GM23338 (cell line): ENCODE measurements around the gene PI4K2A. TPM values are rescaled to one million over a fixed set of nuclear protein-coding genes. Genes with fewer than 3 reads are reported as not detected.
A peak's percentile ranks its signal among the peaks of the same experiment; 100 is the strongest.

Experiments
- ATAC-seq: fragments of 200-7000 bp; cut with Tn5 transposase; 3 replicates; pipeline ENCODE4 v1.9.1; 2020
- DNase-seq: peaks from one replicate; pipeline ENCODE4 v3.0.0-alpha.2; 2015; ENCODE audit warnings: low spot score
- H2AFZ ChIP-seq: fragments of 200-600 bp; sonication (generic); 2 replicates; pipeline ENCODE4 v1.8.0; 2016; ENCODE audit warnings: antibody characterized with exemption, mild to moderate bottlenecking, moderate library complexity
- H3F3A ChIP-seq: fragments of 200-600 bp; sonication (generic); replicated peaks from 2 replicates; pipeline ENCODE4 v1.8.0; 2017; ENCODE audit warnings: antibody characterized with exemption, mixed run types, low read depth
- H3K27ac ChIP-seq: fragments of 200-600 bp; sonication (generic); 2 replicates; pipeline ENCODE4 v1.6.1; 2016; ENCODE audit warnings: low read depth
- H3K27me3 ChIP-seq: fragments of 200-600 bp; sonication (generic); 2 replicates; pipeline ENCODE4 v1.8.0; 2016; ENCODE audit warnings: mild to moderate bottlenecking, mixed run types, moderate library complexity; ENCODE audit not compliant: insufficient read depth
- H3K36me3 ChIP-seq: fragments of 200-600 bp; sonication (generic); 2 replicates; pipeline ENCODE4 v1.8.0; 2016; ENCODE audit warnings: mild to moderate bottlenecking; ENCODE audit not compliant: insufficient read depth
- H3K4me1 ChIP-seq: fragments of 200-600 bp; sonication (generic); 2 replicates; pipeline ENCODE4 v1.8.0; 2016; ENCODE audit warnings: mild to moderate bottlenecking, moderate library complexity; ENCODE audit not compliant: insufficient read depth
- H3K4me2 ChIP-seq: fragments of 200-600 bp; sonication (generic); 2 replicates; pipeline ENCODE4 v1.7.1; 2017; ENCODE audit warnings: mixed run types
- H3K4me3 ChIP-seq: fragments of 200-600 bp; sonication (generic); 2 replicates; pipeline ENCODE4 v1.6.1; 2016; ENCODE audit warnings: mixed run types
- H3K79me2 ChIP-seq: fragments of 200-600 bp; sonication (generic); replicated peaks from 2 replicates; pipeline ENCODE4 v1.8.0; 2017; ENCODE audit warnings: mild to moderate bottlenecking; ENCODE audit not compliant: insufficient read depth
- H3K9me2 ChIP-seq: fragments of 200-600 bp; sonication (generic); 2 replicates; pipeline ENCODE4 v1.8.0; 2017; ENCODE audit not compliant: insufficient read depth
- H4K20me1 ChIP-seq: fragments of 200-600 bp; sonication (generic); replicated peaks from 2 replicates; pipeline ENCODE4 v1.8.0; 2017; ENCODE audit warnings: mild to moderate bottlenecking; ENCODE audit not compliant: insufficient read depth
- H3K27ac Mint-ChIP-seq: 2 replicates; pipeline ENCODE4 v1.8.0; 2020; ENCODE audit warnings: inconsistent platforms, mild to moderate bottlenecking, moderate library complexity, mixed read lengths
- H3K27me3 Mint-ChIP-seq: 3 replicates; pipeline ENCODE4 v1.8.0; 2022; ENCODE audit warnings: low read depth, mild to moderate bottlenecking, moderate library complexity, mixed read lengths, inconsistent platforms; ENCODE audit not compliant: insufficient read depth, poor library complexity
- H3K36me3 Mint-ChIP-seq: 3 replicates; pipeline ENCODE4 v1.8.0; 2021; ENCODE audit warnings: low read depth, mild to moderate bottlenecking, inconsistent platforms, moderate library complexity, mixed read lengths
- H3K4me1 Mint-ChIP-seq: 3 replicates; pipeline ENCODE4 v1.8.0; 2020; ENCODE audit warnings: mild to moderate bottlenecking, inconsistent platforms, mixed read lengths
- H3K4me3 Mint-ChIP-seq: 3 replicates; pipeline ENCODE4 v1.8.0; 2021; ENCODE audit warnings: moderate library complexity, mild to moderate bottlenecking, inconsistent platforms, mixed read lengths
- H3K9me3 Mint-ChIP-seq: 3 replicates; pipeline ENCODE4 v1.8.0; 2020; ENCODE audit warnings: moderate library complexity, mild to moderate bottlenecking, inconsistent platforms, mixed read lengths
- CREB1 ChIP-seq: fragments of 250-450 bp; sonication (Bioruptor Pico); IDR thresholded peaks from 2 replicates; pipeline ENCODE4 v1.5.0; 2020; ENCODE audit warnings: low read depth, mild to moderate bottlenecking, moderate library complexity
- POLR2AphosphoS5 ChIP-seq: IDR thresholded peaks from 2 replicates; pipeline ENCODE4 v1.6.1; 2016; ENCODE audit warnings: antibody characterized with exemption, low read depth
- ZNF331 ChIP-seq: fragments of 250-450 bp; sonication (Bioruptor Pico); IDR thresholded peaks from 2 replicates; pipeline ENCODE4 v1.5.0; 2020; ENCODE audit warnings: low read depth, mild to moderate bottlenecking, moderate library complexity
- polyA plus RNA-seq: library from polyadenylated mRNA; unstranded; fragments of >200 nt; fragmentation: Nextera tagmentation; extraction: Ambion mirVana; gene quantifications from 2 replicates; pipeline ENCODE4 v1.2.1, GENCODE V29; 2016
- total RNA-seq: library from RNA; depleted of rRNA; stranded (reverse); fragments of >200 nt; shearing (Covaris generic); gene quantifications from 2 replicates; pipeline ENCODE4 v1.2.3, GENCODE V29; 2014
- TF ChIP-seq, protein P1 (sequence below): IDR thresholded peaks from 2 replicates; pipeline ENCODE4 v1.6.1; 2016; ENCODE audit warnings: antibody characterized with exemption
- TF ChIP-seq, protein P2 (sequence below): fragments of 250-450 bp; sonication (Bioruptor Pico); IDR thresholded peaks from 2 replicates; pipeline ENCODE4 v1.5.0; 2020; ENCODE audit warnings: mild to moderate bottlenecking, moderate library complexity

The PI4K2A gene
- total and polyA plus RNA-seq, 2 experiments from 2014 or later: 8.1 to 29.2 TPM

DNA sequence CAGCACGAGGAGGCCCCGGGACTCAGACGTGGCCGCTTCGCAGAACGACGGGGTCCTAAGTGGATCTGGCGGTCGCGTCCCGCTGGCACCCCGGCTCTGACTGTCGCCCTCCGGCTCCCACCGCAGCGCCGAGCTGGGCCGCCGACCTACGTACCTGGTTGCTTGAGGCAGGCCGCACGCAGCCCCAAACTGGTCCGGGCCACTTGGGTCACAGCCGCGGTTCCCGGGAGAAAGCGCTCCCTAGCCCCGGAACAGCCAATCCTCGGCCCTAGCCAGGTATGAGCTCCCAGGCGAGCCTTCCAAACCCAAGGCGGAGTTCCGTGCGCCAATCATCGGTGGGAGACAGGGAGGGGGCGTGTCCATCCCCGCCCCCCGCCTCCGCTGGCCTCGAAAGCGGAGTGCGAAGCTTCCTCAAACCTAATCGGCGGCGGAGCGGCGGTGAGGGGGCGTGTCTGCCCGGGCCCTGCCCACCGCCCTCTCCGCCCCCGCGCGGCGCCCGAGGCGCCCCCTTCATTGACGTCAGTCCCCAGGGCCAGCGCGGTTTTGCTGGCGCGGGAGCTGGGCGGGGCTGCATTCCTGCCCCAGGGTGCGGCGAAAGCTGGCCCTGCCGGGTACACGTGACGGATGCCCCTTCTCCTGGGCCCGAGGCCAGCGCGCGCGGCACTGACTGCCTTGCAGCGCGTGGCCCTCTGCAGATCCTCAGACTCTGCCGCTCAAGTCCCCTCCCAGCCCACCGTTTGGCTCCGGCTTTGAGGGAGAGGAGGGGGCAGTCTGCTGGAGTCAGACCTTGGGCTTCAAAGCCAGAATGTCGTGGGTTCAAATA, 46.7 kb downstream of the PI4K2A start, which contains the start of gene AVPI1:
Gene AVPI1 (minus strand): TSS at position 280 of the 823 bp plus-strand sequence. CDS start 7,336 bp downstream, outside the sequence.
- Mint-ChIP-seq H3K27ac (peak within 1 kb of the TSS; percentile 96), H3K9me3 (no peaks in the 10 kb centered on the region), H3K4me3 (peak within 1 kb of the TSS; percentile 93), H3K36me3 (no peaks in the 10 kb centered on the region), H3K27me3 (peaks cover 8% of the 10 kb centered on the region), H3K4me1 (peaks cover 20% of the 10 kb centered on the region)
- Histone ChIP-seq H2AFZ (peak within 1 kb of the TSS; percentile 98), H3K36me3 (no peaks in the 10 kb centered on the region), H3K27ac (peak within 1 kb of the TSS; percentile 95), H4K20me1 (peaks cover 13% of the 10 kb centered on the region), H3K9me2 (no peaks in the 10 kb centered on the region), H3K27me3 (no peaks in the 10 kb centered on the region), H3K4me3 (peak within 1 kb of the TSS; percentile 82), H3K4me1 (peaks cover 25% of the 10 kb centered on the region), H3F3A (peaks cover 11% of the 10 kb centered on the region), H3K4me2 (peak within 1 kb of the TSS; percentile 96), H3K79me2 (peaks cover 18% of the 10 kb centered on the region)
- TF ChIP-seq, protein P1, sequence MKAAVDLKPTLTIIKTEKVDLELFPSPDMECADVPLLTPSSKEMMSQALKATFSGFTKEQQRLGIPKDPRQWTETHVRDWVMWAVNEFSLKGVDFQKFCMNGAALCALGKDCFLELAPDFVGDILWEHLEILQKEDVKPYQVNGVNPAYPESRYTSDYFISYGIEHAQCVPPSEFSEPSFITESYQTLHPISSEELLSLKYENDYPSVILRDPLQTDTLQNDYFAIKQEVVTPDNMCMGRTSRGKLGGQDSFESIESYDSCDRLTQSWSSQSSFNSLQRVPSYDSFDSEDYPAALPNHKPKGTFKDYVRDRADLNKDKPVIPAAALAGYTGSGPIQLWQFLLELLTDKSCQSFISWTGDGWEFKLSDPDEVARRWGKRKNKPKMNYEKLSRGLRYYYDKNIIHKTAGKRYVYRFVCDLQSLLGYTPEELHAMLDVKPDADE: peak; percentile 37; the same call in 1 of the 2 replicates
- peak; percentile 72 for TF ChIP-seq POLR2AphosphoS5
- peak; percentile 95 for TF ChIP-seq CREB1 (CRISPR knock-in tag)
- TF ChIP-seq ZNF331: no peak
- DNase-seq (peak; percentile 99), ATAC-seq (peak; percentile 90)

DNA sequence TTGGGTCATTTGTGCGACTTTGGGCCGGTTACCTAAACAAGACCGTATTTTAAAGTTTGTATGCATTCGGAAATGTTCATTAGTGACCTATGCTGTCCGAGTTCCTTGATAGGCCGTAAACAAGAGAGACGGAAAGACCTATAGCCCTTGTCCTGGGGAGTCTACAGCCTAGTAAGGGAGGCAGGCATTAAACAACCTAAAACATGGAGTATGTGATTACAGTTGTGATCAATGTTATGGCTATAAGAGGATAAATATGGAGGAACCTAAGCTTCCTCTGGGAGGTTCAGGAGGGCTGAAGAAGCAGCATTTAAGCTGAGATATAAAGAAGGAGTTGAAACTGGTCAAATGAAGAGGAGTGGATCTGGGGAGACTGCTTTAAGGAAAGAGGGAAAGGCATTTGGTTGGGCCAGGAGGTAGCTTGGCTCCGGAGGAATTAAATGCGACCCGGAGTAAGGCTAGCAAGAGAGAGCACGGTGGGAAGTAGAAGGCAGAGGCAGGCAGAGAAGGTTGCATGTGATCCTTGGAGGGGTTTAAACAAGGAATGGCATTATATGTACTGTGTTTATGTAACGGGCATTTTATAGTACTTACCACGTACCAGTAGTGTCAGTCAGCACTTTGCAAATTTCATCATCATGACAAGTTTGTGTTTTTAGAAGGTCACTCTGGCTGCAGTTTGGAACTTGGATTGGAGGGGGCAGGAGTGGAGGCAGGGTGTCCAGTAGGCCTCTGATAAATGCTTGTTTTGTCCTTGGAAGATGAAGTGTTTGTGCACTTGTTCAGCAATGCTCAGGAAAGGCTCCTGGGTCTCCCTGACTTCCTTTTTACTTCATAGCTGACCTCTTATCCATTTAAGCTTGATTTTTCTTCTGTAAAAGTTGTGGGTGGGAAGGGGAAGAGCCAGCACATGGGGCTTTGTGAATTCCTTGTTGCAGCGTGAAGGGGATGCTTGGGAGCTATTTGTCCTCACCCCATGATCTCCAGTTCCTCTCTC, 47.6 kb downstream of the PI4K2A start:
- no peaks in the 10 kb centered on the region for H3K9me2 ChIP-seq
- H3K27me3 ChIP-seq: no peaks in the 10 kb centered on the region
- no peaks in the 10 kb centered on the region for H3K9me3 Mint-ChIP-seq
- peaks cover 18% of the 10 kb centered on the region for H3K79me2 ChIP-seq
- H3K27ac ChIP-seq: peak overlapping the region; percentile 95
- peak overlapping the region; percentile 85 for H3K4me2 ChIP-seq
- DNase-seq: peak; percentile 24
- peaks cover 17% of the 10 kb centered on the region for H3K4me1 Mint-ChIP-seq
- H3K4me3 ChIP-seq: peak overlapping the region; percentile 61
- peaks cover 8% of the 10 kb centered on the region for H3K27me3 Mint-ChIP-seq
- peak overlapping the region; percentile 77 for H3K4me3 Mint-ChIP-seq
- H3K36me3 ChIP-seq: no peaks in the 10 kb centered on the region
- H4K20me1 ChIP-seq: peaks cover 7% of the 10 kb centered on the region
- no peaks in the 10 kb centered on the region for H3K36me3 Mint-ChIP-seq
- H2AFZ ChIP-seq: peak overlapping the region; percentile 98
- peaks cover 25% of the 10 kb centered on the region for H3K4me1 ChIP-seq
- no peak for ATAC-seq
- peaks cover 11% of the 10 kb centered on the region for H3F3A ChIP-seq
- H3K27ac Mint-ChIP-seq: peak overlapping the region; percentile 96
- no peak for TF ChIP-seq CREB1 (CRISPR knock-in tag)
- TF ChIP-seq, protein P1: no peak
- TF ChIP-seq, protein P2, sequence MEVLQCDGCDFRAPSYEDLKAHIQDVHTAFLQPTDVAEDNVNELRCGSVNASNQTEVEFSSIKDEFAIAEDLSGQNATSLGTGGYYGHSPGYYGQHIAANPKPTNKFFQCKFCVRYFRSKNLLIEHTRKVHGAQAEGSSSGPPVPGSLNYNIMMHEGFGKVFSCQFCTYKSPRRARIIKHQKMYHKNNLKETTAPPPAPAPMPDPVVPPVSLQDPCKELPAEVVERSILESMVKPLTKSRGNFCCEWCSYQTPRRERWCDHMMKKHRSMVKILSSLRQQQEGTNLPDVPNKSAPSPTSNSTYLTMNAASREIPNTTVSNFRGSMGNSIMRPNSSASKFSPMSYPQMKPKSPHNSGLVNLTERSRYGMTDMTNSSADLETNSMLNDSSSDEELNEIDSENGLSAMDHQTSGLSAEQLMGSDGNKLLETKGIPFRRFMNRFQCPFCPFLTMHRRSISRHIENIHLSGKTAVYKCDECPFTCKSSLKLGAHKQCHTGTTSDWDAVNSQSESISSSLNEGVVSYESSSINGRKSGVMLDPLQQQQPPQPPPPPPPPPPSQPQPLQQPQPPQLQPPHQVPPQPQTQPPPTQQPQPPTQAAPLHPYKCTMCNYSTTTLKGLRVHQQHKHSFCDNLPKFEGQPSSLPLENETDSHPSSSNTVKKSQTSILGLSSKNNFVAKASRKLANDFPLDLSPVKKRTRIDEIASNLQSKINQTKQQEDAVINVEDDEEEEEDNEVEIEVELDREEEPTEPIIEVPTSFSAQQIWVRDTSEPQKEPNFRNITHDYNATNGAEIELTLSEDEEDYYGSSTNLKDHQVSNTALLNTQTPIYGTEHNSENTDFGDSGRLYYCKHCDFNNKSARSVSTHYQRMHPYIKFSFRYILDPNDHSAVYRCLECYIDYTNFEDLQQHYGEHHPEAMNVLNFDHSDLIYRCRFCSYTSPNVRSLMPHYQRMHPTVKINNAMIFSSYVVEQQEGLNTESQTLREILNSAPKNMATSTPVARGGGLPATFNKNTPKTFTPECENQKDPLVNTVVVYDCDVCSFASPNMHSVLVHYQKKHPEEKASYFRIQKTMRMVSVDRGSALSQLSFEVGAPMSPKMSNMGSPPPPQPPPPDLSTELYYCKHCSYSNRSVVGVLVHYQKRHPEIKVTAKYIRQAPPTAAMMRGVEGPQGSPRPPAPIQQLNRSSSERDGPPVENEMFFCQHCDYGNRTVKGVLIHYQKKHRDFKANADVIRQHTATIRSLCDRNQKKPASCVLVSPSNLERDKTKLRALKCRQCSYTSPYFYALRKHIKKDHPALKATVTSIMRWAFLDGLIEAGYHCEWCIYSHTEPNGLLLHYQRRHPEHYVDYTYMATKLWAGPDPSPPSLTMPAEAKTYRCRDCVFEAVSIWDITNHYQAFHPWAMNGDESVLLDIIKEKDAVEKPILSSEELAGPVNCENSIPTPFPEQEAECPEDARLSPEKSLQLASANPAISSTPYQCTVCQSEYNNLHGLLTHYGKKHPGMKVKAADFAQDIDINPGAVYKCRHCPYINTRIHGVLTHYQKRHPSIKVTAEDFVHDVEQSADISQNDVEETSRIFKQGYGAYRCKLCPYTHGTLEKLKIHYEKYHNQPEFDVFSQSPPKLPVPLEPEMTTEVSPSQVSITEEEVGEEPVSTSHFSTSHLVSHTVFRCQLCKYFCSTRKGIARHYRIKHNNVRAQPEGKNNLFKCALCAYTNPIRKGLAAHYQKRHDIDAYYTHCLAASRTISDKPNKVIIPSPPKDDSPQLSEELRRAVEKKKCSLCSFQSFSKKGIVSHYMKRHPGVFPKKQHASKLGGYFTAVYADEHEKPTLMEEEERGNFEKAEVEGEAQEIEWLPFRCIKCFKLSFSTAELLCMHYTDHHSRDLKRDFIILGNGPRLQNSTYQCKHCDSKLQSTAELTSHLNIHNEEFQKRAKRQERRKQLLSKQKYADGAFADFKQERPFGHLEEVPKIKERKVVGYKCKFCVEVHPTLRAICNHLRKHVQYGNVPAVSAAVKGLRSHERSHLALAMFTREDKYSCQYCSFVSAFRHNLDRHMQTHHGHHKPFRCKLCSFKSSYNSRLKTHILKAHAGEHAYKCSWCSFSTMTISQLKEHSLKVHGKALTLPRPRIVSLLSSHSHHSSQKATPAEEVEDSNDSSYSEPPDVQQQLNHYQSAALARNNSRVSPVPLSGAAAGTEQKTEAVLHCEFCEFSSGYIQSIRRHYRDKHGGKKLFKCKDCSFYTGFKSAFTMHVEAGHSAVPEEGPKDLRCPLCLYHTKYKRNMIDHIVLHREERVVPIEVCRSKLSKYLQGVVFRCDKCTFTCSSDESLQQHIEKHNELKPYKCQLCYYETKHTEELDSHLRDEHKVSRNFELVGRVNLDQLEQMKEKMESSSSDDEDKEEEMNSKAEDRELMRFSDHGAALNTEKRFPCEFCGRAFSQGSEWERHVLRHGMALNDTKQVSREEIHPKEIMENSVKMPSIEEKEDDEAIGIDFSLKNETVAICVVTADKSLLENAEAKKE (CRISPR knock-in tag): no peak
